Measurements from ENCODE around the gene CFAP68. TPM values are rescaled to one million over a fixed set of nuclear protein-coding genes. Genes with fewer than 3 reads are reported as not detected.

Gene CFAP68
- 100 TPM for polyA plus RNA-seq (2012; ENCODE audit: low read depth, missing spikeins)

- DNase-seq (ENCODE audit: insufficient read length, low spot score): peak; percentile 87
- FAIRE-seq: peak; percentile 96
- TF ChIP-seq POLR2AphosphoS5 (IDR thresholded peaks at IDR 0.05; ENCODE audit: low read depth, low read length): peak; percentile 80
- TF ChIP-seq PAX5 (IDR thresholded peaks at IDR 0.05; ENCODE audit: insufficient read depth, low read length, severe bottlenecking): no peak
- TF ChIP-seq POLR2A (IDR thresholded peaks at IDR 0.05; ENCODE audit: low read depth, low read length): peak; percentile 81
- TF ChIP-seq SPI1 (IDR thresholded peaks at IDR 0.05; ENCODE audit: low read depth, low read length): no peak
- TF ChIP-seq TAF1 (IDR thresholded peaks at IDR 0.05; ENCODE audit: low read depth, low read length): peak; percentile 55; the same call in 1 of the 2 replicates
- no peak for TF ChIP-seq POU2F2 (IDR thresholded peaks at IDR 0.05; ENCODE audit: low read depth, low read length)
Observed at GRCh38 chr11:111878849-111879636, at the start of gene CFAP68, which contains the start of gene FDXACB1. Gene CFAP68 (plus strand): TSS chr11:111879541. CDS start chr11:111879561, 20 bp downstream. Gene FDXACB1 (minus strand): TSS chr11:111879165. CDS start chr11:111879132, 33 bp downstream.

GRCh38 chr11:111833524-111833923, 45.8 kb upstream of the CFAP68 start:
- DNase-seq (ENCODE audit: insufficient read length, low spot score) (no peak), FAIRE-seq (no peak)
- no peak for TF ChIP-seq POU2F2 (IDR thresholded peaks at IDR 0.05; ENCODE audit: low read depth, low read length)
- TF ChIP-seq PAX5 (IDR thresholded peaks at IDR 0.05; ENCODE audit: insufficient read depth, low read length, severe bottlenecking): no peak
- no peak for TF ChIP-seq SPI1 (IDR thresholded peaks at IDR 0.05; ENCODE audit: low read depth, low read length)
- TF ChIP-seq POLR2A (IDR thresholded peaks at IDR 0.05; ENCODE audit: low read depth, low read length): no peak
- no peak for TF ChIP-seq TAF1 (IDR thresholded peaks at IDR 0.05; ENCODE audit: low read depth, low read length)
- TF ChIP-seq POLR2AphosphoS5 (IDR thresholded peaks at IDR 0.05; ENCODE audit: low read depth, low read length): no peak

- FAIRE-seq: no peak
- no peak for DNase-seq (ENCODE audit: insufficient read length, low spot score)
- TF ChIP-seq PAX5 (IDR thresholded peaks at IDR 0.05; ENCODE audit: insufficient read depth, low read length, severe bottlenecking) (no peak), POLR2A (IDR thresholded peaks at IDR 0.05; ENCODE audit: low read depth, low read length) (no peak), POU2F2 (IDR thresholded peaks at IDR 0.05; ENCODE audit: low read depth, low read length) (no peak), SPI1 (IDR thresholded peaks at IDR 0.05; ENCODE audit: low read depth, low read length) (no peak), TAF1 (IDR thresholded peaks at IDR 0.05; ENCODE audit: low read depth, low read length) (no peak), POLR2AphosphoS5 (IDR thresholded peaks at IDR 0.05; ENCODE audit: low read depth, low read length) (no peak)
Observed at GRCh38 chr11:111834432-111835163, 44.7 kb upstream of the CFAP68 start.

GRCh38 chr11:111835665-111836064, 43.7 kb upstream of the CFAP68 start:
- TF ChIP-seq POLR2A (IDR thresholded peaks at IDR 0.05; ENCODE audit: low read depth, low read length) (no peak), SPI1 (IDR thresholded peaks at IDR 0.05; ENCODE audit: low read depth, low read length) (no peak), POU2F2 (IDR thresholded peaks at IDR 0.05; ENCODE audit: low read depth, low read length) (no peak), TAF1 (IDR thresholded peaks at IDR 0.05; ENCODE audit: low read depth, low read length) (no peak), PAX5 (IDR thresholded peaks at IDR 0.05; ENCODE audit: insufficient read depth, low read length, severe bottlenecking) (no peak), POLR2AphosphoS5 (IDR thresholded peaks at IDR 0.05; ENCODE audit: low read depth, low read length) (no peak)
- DNase-seq (ENCODE audit: insufficient read length, low spot score): no peak
- FAIRE-seq: no peak

- DNase-seq (ENCODE audit: insufficient read length, low spot score): no peak
- TF ChIP-seq PAX5 (IDR thresholded peaks at IDR 0.05; ENCODE audit: insufficient read depth, low read length, severe bottlenecking): no peak
- no peak for TF ChIP-seq TAF1 (IDR thresholded peaks at IDR 0.05; ENCODE audit: low read depth, low read length)
- TF ChIP-seq POU2F2 (IDR thresholded peaks at IDR 0.05; ENCODE audit: low read depth, low read length): no peak
- TF ChIP-seq SPI1 (IDR thresholded peaks at IDR 0.05; ENCODE audit: low read depth, low read length): no peak
- no peak for TF ChIP-seq POLR2AphosphoS5 (IDR thresholded peaks at IDR 0.05; ENCODE audit: low read depth, low read length)
- no peak for TF ChIP-seq POLR2A (IDR thresholded peaks at IDR 0.05; ENCODE audit: low read depth, low read length)
- FAIRE-seq: no peak
Observed at GRCh38 chr11:111836162-111836561, 43.2 kb upstream of the CFAP68 start.

- FAIRE-seq (peak; percentile 5), DNase-seq (ENCODE audit: insufficient read length, low spot score) (no peak)
- TF ChIP-seq PAX5 (IDR thresholded peaks at IDR 0.05; ENCODE audit: insufficient read depth, low read length, severe bottlenecking) (no peak), TAF1 (IDR thresholded peaks at IDR 0.05; ENCODE audit: low read depth, low read length) (no peak)
Observed at GRCh38 chr11:111836721-111837120, 42.6 kb upstream of the CFAP68 start.

- TF ChIP-seq TAF1 (IDR thresholded peaks at IDR 0.05; ENCODE audit: low read depth, low read length) (no peak), POLR2AphosphoS5 (IDR thresholded peaks at IDR 0.05; ENCODE audit: low read depth, low read length) (no peak), POU2F2 (IDR thresholded peaks at IDR 0.05; ENCODE audit: low read depth, low read length) (no peak), SPI1 (IDR thresholded peaks at IDR 0.05; ENCODE audit: low read depth, low read length) (no peak), PAX5 (IDR thresholded peaks at IDR 0.05; ENCODE audit: insufficient read depth, low read length, severe bottlenecking) (no peak), POLR2A (IDR thresholded peaks at IDR 0.05; ENCODE audit: low read depth, low read length) (no peak)
- DNase-seq (ENCODE audit: insufficient read length, low spot score) (no peak), FAIRE-seq (no peak)
Observed at GRCh38 chr11:111837366-111837891, 41.9 kb upstream of the CFAP68 start.

GRCh38 chr11:111838054-111838453, 41.3 kb upstream of the CFAP68 start:
- no peak for FAIRE-seq
- TF ChIP-seq POLR2A (IDR thresholded peaks at IDR 0.05; ENCODE audit: low read depth, low read length): no peak
- TF ChIP-seq POLR2AphosphoS5 (IDR thresholded peaks at IDR 0.05; ENCODE audit: low read depth, low read length): no peak
- no peak for TF ChIP-seq SPI1 (IDR thresholded peaks at IDR 0.05; ENCODE audit: low read depth, low read length)
- TF ChIP-seq POU2F2 (IDR thresholded peaks at IDR 0.05; ENCODE audit: low read depth, low read length): no peak
- no peak for DNase-seq (ENCODE audit: insufficient read length, low spot score)

- TF ChIP-seq SPI1 (IDR thresholded peaks at IDR 0.05; ENCODE audit: low read depth, low read length) (no peak), POLR2AphosphoS5 (IDR thresholded peaks at IDR 0.05; ENCODE audit: low read depth, low read length) (no peak), TAF1 (IDR thresholded peaks at IDR 0.05; ENCODE audit: low read depth, low read length) (no peak), PAX5 (IDR thresholded peaks at IDR 0.05; ENCODE audit: insufficient read depth, low read length, severe bottlenecking) (no peak), POLR2A (IDR thresholded peaks at IDR 0.05; ENCODE audit: low read depth, low read length) (no peak), POU2F2 (IDR thresholded peaks at IDR 0.05; ENCODE audit: low read depth, low read length) (no peak)
- peak; percentile 45 for FAIRE-seq
- no peak for DNase-seq (ENCODE audit: insufficient read length, low spot score)
Observed at GRCh38 chr11:111840143-111840542, 39.2 kb upstream of the CFAP68 start.

All from GM12891 (cell line).